Nephron progenitor cell (in vitro differentiated cells): ENCODE data around the gene LRP1B.

Experiments used
- DNase-seq: peaks from one replicate; pipeline ENCODE4 v3.0.0; 2021
- H3K27ac Mint-ChIP-seq: 2 replicates; pipeline ENCODE4 v1.8.0; 2021; ENCODE audit warnings: mild to moderate bottlenecking, moderate library complexity, mixed read lengths
- H3K27me3 Mint-ChIP-seq: 2 replicates; pipeline ENCODE4 v1.8.0; 2021; ENCODE audit warnings: mild to moderate bottlenecking, low read depth, mixed read lengths; ENCODE audit not compliant: poor library complexity
- H3K36me3 Mint-ChIP-seq: 2 replicates; pipeline ENCODE4 v1.8.0; 2021; ENCODE audit warnings: low read depth, mixed read lengths
- H3K4me1 Mint-ChIP-seq: 2 replicates; pipeline ENCODE4 v1.8.0; 2021; ENCODE audit warnings: mixed read lengths
- H3K4me3 Mint-ChIP-seq: 2 replicates; pipeline ENCODE4 v1.8.0; 2021; ENCODE audit warnings: mild to moderate bottlenecking, moderate library complexity, mixed read lengths
- H3K9me3 Mint-ChIP-seq: 2 replicates; pipeline ENCODE4 v1.8.0; 2021; ENCODE audit warnings: mild to moderate bottlenecking, moderate library complexity, mixed read lengths
- TF ChIP-seq, protein P1 (sequence below): fragments of 200-600 bp; sonication (generic); IDR thresholded peaks from 2 replicates; pipeline ENCODE4 v1.5.0; 2021; ENCODE audit warnings: antibody characterized with exemption

The LRP1B gene

DNA sequence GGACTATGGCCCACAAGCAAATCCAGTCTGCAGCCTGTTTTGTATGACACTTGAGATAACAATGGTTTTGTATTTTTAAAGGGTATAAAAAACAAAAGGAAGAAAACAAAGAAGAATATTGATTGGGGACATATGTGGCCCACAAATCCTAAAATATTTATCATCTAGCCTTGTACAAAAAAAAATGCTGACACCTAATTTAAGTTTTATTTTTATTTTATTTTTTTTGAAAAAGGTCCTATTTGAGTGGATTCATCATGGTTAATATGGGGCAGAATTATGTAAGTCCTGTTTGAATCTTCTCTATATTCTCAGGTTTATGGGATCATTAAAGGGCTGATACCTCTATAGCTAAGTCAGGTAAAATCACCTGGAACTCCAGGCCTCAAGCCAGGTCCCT, 525.7 kb downstream of the LRP1B start:
- no peaks in the 10 kb centered on the region for H3K9me3 Mint-ChIP-seq
- TF ChIP-seq, protein P1, sequence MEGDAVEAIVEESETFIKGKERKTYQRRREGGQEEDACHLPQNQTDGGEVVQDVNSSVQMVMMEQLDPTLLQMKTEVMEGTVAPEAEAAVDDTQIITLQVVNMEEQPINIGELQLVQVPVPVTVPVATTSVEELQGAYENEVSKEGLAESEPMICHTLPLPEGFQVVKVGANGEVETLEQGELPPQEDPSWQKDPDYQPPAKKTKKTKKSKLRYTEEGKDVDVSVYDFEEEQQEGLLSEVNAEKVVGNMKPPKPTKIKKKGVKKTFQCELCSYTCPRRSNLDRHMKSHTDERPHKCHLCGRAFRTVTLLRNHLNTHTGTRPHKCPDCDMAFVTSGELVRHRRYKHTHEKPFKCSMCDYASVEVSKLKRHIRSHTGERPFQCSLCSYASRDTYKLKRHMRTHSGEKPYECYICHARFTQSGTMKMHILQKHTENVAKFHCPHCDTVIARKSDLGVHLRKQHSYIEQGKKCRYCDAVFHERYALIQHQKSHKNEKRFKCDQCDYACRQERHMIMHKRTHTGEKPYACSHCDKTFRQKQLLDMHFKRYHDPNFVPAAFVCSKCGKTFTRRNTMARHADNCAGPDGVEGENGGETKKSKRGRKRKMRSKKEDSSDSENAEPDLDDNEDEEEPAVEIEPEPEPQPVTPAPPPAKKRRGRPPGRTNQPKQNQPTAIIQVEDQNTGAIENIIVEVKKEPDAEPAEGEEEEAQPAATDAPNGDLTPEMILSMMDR = no peak

DNA sequence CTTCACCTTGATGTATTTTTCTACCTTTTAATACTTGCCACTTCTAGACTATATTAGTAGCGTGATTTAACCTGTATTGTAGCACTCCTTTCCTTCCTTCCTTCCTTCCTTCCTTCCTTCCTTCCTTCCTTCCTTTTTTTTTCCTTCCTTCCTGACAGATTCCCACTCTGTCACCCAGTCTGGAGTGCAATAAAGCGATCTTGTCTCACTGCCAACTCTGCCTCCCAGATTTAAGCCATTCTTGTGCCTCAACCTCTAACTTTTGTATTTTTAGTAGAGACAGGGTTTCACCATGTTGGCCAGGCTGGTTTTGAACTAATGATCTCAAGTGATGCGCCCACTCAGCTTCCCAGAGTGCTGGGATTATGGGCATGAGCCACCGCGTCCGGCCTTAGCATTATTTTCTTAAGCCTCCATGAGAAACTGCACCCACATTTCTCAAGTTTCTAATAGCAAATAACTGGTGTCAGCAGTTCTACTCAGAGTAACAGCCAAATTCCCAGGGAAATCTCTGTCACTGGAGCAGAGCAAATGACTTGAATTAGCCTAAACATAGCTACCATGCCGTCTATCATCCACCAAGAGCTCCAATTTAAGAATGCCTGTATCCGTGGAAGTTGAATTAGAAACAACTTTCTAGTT, 529.2 kb downstream of the LRP1B start:
- Mint-ChIP-seq H3K36me3 (no peaks in the 10 kb centered on the region), H3K4me3 (no peak overlapping the region), H3K4me1 (peaks cover 7% of the 10 kb centered on the region), H3K27ac (peak overlapping the region; percentile 86), H3K9me3 (no peaks in the 10 kb centered on the region), H3K27me3 (no peaks in the 10 kb centered on the region)
- TF ChIP-seq, protein P1 = no peak
- no peak for DNase-seq

More for the DNA sequence above, 525.7 kb downstream of the LRP1B start:
- H3K4me3 Mint-ChIP-seq = no peak overlapping the region
- peaks cover 13% of the 10 kb centered on the region for H3K4me1 Mint-ChIP-seq
- no peaks in the 10 kb centered on the region for H3K36me3 Mint-ChIP-seq
- H3K27ac Mint-ChIP-seq = no peak overlapping the region
- no peaks in the 10 kb centered on the region for H3K27me3 Mint-ChIP-seq
- DNase-seq = no peak

DNA sequence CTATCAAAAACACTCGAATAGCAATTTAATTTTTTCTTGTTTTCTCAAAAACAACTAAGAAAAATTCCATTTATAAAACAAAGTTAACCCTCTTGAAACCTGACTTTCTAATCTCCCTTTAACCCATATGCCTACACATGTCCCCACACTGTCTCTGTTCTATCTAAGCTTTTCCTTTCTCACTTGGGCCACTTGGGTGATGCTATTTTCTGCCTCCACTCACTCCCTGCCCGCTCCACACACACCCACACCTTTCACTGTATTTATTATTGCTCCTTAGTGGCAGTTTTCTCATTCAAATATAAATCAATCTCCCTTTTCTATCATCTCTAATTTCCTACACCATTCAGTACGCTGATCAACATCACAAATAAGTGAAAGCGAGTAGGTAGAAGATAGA, 531.1 kb downstream of the LRP1B start:
- Mint-ChIP-seq H3K9me3 (no peaks in the 10 kb centered on the region), H3K4me1 (peaks cover 7% of the 10 kb centered on the region), H3K27ac (no peak overlapping the region), H3K27me3 (no peaks in the 10 kb centered on the region), H3K4me3 (no peak overlapping the region), H3K36me3 (no peaks in the 10 kb centered on the region)
- DNase-seq = no peak
- TF ChIP-seq, protein P1 = no peak

DNA sequence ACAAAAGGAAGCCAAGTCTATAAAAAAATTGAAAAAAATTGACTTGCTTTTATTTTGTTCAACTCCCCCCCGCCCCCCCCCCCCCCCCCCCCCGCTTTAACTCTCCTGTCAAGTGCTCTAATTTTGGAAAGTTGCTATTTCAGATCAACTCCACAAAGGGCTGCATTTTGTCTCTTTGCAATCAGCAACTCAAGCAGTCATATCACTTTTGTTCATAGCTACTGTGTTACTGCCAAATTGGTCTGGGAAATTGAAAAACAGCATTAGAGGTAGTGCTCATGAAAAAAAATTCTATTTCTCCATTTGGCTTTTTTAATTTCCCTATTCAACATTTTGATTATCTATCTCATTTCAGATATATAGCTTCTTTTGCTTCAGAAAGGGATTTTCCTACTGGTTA, 531.8 kb downstream of the LRP1B start:
- H3K4me3 Mint-ChIP-seq = no peak overlapping the region
- H3K27me3 Mint-ChIP-seq = peaks cover under 1% of the 10 kb centered on the region
- no peak overlapping the region for H3K27ac Mint-ChIP-seq
- peaks cover 4% of the 10 kb centered on the region for H3K9me3 Mint-ChIP-seq
- peaks cover 7% of the 10 kb centered on the region for H3K4me1 Mint-ChIP-seq
- TF ChIP-seq, protein P1 = no peak
- DNase-seq = no peak
- H3K36me3 Mint-ChIP-seq = no peaks in the 10 kb centered on the region

DNA sequence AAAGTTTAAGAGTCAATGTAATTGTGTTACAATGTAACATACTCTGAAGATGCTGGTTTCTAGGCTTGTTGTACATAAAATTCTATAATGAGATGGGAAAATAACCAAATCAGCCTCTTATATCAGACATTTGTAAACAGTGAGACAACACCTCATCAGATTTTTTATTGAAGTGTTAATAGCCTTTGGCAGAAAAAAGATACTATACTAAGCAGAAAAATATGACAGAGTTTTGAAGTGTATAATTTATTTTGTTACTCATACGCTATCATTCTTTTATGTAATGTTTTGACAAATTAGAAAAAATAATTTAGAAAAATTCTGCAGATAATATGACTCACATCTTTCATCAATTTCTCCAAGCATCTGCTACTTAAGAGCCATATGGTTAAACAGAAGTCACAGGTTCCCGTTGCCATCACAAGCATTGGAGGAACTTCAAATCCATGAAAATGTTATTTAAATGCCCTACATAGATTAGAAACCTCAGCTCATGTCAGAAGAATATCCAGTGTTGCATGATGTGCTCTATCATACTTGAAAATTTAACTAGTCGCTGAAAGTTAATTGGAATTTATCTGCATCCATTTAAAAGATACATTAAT, 535.4 kb downstream of the LRP1B start:
- Mint-ChIP-seq H3K36me3 (no peaks in the 10 kb centered on the region), H3K4me1 (peaks cover 5% of the 10 kb centered on the region), H3K27ac (no peak overlapping the region), H3K27me3 (peaks cover 3% of the 10 kb centered on the region), H3K9me3 (peaks cover 15% of the 10 kb centered on the region), H3K4me3 (no peak overlapping the region)
- TF ChIP-seq, protein P1 = no peak
- DNase-seq = no peak

DNA sequence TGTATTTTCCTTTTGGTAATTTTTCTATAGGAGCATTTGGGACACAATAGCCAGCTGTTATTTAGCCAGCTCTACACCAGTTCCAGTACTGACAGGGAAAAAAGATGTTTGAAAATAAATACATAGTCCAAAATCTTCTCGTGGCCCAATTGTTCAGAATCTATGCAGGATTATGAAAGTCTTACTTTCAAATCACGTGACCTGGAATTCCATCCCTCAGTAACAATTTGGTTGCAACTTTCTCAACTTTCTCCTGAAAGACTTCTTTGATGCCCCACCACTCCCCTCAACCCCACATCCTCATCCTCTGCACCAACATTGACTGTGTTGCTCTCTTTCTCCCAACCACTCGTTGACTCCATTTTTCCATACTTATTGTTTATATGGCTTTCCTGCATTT, 539.0 kb downstream of the LRP1B start:
- Mint-ChIP-seq H3K9me3 (peaks cover 15% of the 10 kb centered on the region), H3K27me3 (peaks cover 3% of the 10 kb centered on the region), H3K36me3 (no peaks in the 10 kb centered on the region), H3K4me3 (no peak overlapping the region), H3K4me1 (peaks cover 5% of the 10 kb centered on the region), H3K27ac (no peak overlapping the region)
- DNase-seq = no peak
- TF ChIP-seq, protein P1 = no peak
